HG03103 (cell line): ENCODE measurements around the gene HES6.

Experiments
- ATAC-seq: cut with Tn5 transposase; IDR thresholded peaks from one replicate; pipeline ENCODE4 v1.9.1; 2021; ENCODE audit warnings: low read depth; ENCODE audit not compliant: unreplicated experiment

HES6 gene

GRCh38 chr2:238203973-238204683 is 35.7 kb downstream of the HES6 start:
- ATAC-seq: peak; percentile 3

GRCh38 chr2:238203094-238203972 is 36.5 kb downstream of the HES6 start, which contains the start of gene ILKAP:
TSS of gene ILKAP (minus strand) at chr2:238203695. CDS start at chr2:238203553, 142 bp downstream.
- peak; percentile 94 for ATAC-seq

- ATAC-seq: no peak
Measured at GRCh38 chr2:238202326-238203093, 37.3 kb downstream of the HES6 start.

GRCh38 chr2:238190445-238190844 is 49.4 kb downstream of the HES6 start:
- no peak for ATAC-seq
